ENCODE data around the gene DOHH. TPM values are rescaled to one million over a fixed set of nuclear protein-coding genes. Genes with fewer than 3 reads are reported as not detected.

Gene DOHH
- total RNA-seq: 10 to 100 TPM; 16.5 to 30.7 (median 20.3) TPM

- TF ChIP-seq POLR2A (IDR thresholded peaks at IDR 0.05): peak; percentile 34 to 45
- peak; percentile 42 for TF ChIP-seq POLR2AphosphoS5 (IDR thresholded peaks at IDR 0.05)
- no peak for TF ChIP-seq EP300 (IDR thresholded peaks at IDR 0.05)
- no peak for TF ChIP-seq CTCF (IDR thresholded peaks at IDR 0.05)
- peak; percentile 97 for ATAC-seq
- WGBS, 2 donors (ENCODE audit: low coverage in 1 of 2): 0% methylated on average over 10 of the region's 52 CpGs
These were observed at the start of gene DOHH for GRCh38 chr19:3500429-3501101. Gene DOHH (minus strand): TSS chr19:3500674. CDS start chr19:3496814, 3,860 bp downstream.

GRCh38 chr19:3549816-3550215, 49.3 kb upstream of the DOHH start:
- H3K36me3 ChIP-seq: peaks cover 0 to 51% of the 10 kb centered on the region in 2 donors
- ATAC-seq: no peak
- 85 to 87% methylated on average over 3 to 5 of the region's 10 CpGs for WGBS, 2 donors (ENCODE audit: low coverage in 1 of 2)
- H3K27ac ChIP-seq: no peak overlapping the region
- H3K27me3 ChIP-seq: no peaks in the 10 kb centered on the region
- TF ChIP-seq POLR2AphosphoS5 (IDR thresholded peaks at IDR 0.05) (no peak), EP300 (IDR thresholded peaks at IDR 0.05) (no peak), POLR2A (IDR thresholded peaks at IDR 0.05) (no peak), CTCF (IDR thresholded peaks at IDR 0.05) (no peak)
- no peak overlapping the region for H3K4me3 ChIP-seq
- H3K4me1 ChIP-seq: peaks cover 0 to 29% (median 0%) of the 10 kb centered on the region in 3 donors
- H3K9me3 ChIP-seq: no peaks in the 10 kb centered on the region

More at GRCh38 chr19:3500429-3501101, at the start of gene DOHH:
- peak within 1 kb of the TSS; percentile 78 to 95 (median 92) for H3K27ac ChIP-seq
- H3K4me1 ChIP-seq: peaks cover 0 to 30% (median 12%) of the 10 kb centered on the region in 3 donors
- H3K36me3 ChIP-seq: peaks cover 0 to 21% of the 10 kb centered on the region in 2 donors
- H3K9me3 ChIP-seq: no peaks in the 10 kb centered on the region
- H3K4me3 ChIP-seq: peak within 1 kb of the TSS; percentile 94 to 99
- no peaks in the 10 kb centered on the region for H3K27me3 ChIP-seq

GRCh38 chr19:3548606-3549005, 48.1 kb upstream of the DOHH start:
- Histone ChIP-seq H3K4me3 (no peak overlapping the region), H3K36me3 (peaks cover 0 to 63% of the 10 kb centered on the region in 2 donors), H3K27ac (no peak overlapping the region), H3K27me3 (no peaks in the 10 kb centered on the region), H3K4me1 (peaks cover 0 to 20% (median 0%) of the 10 kb centered on the region in 3 donors), H3K9me3 (no peaks in the 10 kb centered on the region)
- ATAC-seq: no peak
- TF ChIP-seq POLR2AphosphoS5 (IDR thresholded peaks at IDR 0.05) (no peak), POLR2A (IDR thresholded peaks at IDR 0.05) (no peak), EP300 (IDR thresholded peaks at IDR 0.05) (no peak), CTCF (IDR thresholded peaks at IDR 0.05) (no peak)
- WGBS, 2 donors (ENCODE audit: low coverage in 1 of 2): 85% methylated on average over 4 of the region's 14 CpGs; no CpG with 5 or more reads in 1 of the 2 donors

- Histone ChIP-seq H3K4me3 (no peak overlapping the region), H3K27ac (no peak overlapping the region), H3K9me3 (no peaks in the 10 kb centered on the region), H3K4me1 (peaks cover 0 to 14% (median 0%) of the 10 kb centered on the region in 3 donors), H3K36me3 (peaks cover 0 to 71% of the 10 kb centered on the region in 2 donors), H3K27me3 (no peaks in the 10 kb centered on the region)
- TF ChIP-seq CTCF (IDR thresholded peaks at IDR 0.05) (no peak), EP300 (IDR thresholded peaks at IDR 0.05) (no peak), POLR2AphosphoS5 (IDR thresholded peaks at IDR 0.05) (no peak), POLR2A (IDR thresholded peaks at IDR 0.05) (no peak)
- no peak for ATAC-seq
- no CpG with 5 or more reads among the region's 36 CpGs for WGBS, 2 donors (ENCODE audit: low coverage in 1 of 2)
These were observed 47.4 kb upstream of the DOHH start for GRCh38 chr19:3547767-3548282.

Data from gastroesophageal sphincter (tissue), 4 donors.